Measurements from ENCODE around the gene SNTG2.

DNA sequence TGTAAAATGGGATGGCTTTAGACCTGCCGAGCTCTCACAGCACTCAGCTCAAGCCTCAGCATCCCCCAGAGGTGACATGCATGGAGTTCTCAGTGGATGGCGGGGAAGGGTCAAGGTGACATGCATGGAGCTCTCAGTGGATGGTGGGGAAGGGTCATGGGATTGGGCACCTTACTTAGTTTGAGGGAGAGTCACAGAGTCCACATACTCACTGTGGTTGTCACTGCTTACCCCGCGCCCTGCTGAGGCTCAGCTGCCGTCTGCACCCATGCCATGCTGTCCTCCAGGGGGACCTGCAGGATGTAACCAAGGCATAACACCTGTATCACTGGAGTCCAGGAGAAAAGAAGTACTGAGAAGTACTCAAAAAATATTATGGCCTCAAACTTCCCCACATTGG is 350.4 kb downstream of the SNTG2 start:
- TF ChIP-seq POLR2A (IDR thresholded peaks at IDR 0.05) (no peak), CTCF (IDR thresholded peaks at IDR 0.05) (no peak)

All from tibial nerve (tissue), 3 donors.